ENCODE data around the gene ZNF420. TPM values are rescaled to one million over a fixed set of nuclear protein-coding genes. Genes with fewer than 3 reads are reported as not detected.

The ZNF420 gene
- total and polyA plus RNA-seq, 2 of the 8 experiments (the other 6 are each of a cell fraction or from before 2014, with no cell fraction given), result 1.7 to 8.8 TPM

DNA sequence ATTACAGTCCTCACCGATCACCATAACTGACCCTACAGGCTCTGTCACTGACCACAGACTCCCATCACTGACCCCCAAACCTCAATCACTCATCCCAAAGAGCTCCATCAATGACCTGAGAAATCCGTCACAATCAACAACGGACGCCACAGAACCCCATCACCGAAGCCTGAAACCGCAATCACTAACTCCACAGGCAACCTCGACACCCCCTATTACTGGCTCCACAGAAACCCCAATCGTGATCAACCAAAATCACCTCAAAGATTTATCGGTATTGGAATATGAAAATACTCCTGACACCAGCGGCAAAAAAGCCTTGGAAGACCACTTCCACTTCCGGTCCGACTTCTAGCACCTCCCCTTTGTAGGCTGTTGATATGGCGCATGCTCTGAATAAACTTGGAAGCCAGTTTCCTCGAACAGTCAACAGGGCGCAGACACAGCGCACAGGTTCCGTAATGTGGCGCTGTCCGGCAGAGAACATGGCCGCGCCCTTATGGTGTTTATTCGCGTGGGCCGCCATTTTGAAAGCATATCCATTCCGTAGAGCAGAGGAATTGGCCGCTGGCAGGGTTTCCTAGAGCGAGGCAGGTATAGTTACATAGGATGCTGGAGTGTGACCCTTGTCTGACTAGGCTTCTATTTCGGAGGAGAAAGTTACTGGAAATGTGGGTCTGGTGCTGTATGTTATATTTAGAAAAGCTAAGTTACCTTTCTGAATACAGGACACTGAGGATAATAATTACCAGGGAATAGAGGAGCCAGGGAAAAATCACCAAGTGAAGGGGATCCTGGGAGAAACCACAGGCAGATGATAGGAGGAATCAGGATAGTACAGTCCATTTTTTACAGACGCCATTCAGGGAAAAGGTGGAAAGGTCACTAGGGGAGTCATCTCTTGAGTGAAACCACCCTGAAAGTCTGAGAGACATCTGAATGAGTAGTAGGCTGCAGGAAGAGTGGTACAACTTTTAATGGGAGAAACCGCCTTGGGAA, 94.4 kb downstream of the ZNF420 start, which contains the start of gene ZNF585A (continued):
- TF ChIP-seq, protein P1, sequence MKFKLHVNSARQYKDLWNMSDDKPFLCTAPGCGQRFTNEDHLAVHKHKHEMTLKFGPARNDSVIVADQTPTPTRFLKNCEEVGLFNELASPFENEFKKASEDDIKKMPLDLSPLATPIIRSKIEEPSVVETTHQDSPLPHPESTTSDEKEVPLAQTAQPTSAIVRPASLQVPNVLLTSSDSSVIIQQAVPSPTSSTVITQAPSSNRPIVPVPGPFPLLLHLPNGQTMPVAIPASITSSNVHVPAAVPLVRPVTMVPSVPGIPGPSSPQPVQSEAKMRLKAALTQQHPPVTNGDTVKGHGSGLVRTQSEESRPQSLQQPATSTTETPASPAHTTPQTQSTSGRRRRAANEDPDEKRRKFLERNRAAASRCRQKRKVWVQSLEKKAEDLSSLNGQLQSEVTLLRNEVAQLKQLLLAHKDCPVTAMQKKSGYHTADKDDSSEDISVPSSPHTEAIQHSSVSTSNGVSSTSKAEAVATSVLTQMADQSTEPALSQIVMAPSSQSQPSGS (IDR thresholded peaks at IDR 0.05; ENCODE audit: low read length), result no peak
- no peak for TF ChIP-seq HDAC2 (IDR thresholded peaks at IDR 0.05; ENCODE audit: borderline replicate concordance in 1 of 2, low read depth in 2 of 2, low read length in 2 of 2)
- no peak for TF ChIP-seq CEBPB (IDR thresholded peaks at IDR 0.05; ENCODE audit: low read depth, low read length)
- TF ChIP-seq RXRA (IDR thresholded peaks at IDR 0.05; ENCODE audit: insufficient read depth, low read depth, low read length), result no peak
- TF ChIP-seq, protein P2, sequence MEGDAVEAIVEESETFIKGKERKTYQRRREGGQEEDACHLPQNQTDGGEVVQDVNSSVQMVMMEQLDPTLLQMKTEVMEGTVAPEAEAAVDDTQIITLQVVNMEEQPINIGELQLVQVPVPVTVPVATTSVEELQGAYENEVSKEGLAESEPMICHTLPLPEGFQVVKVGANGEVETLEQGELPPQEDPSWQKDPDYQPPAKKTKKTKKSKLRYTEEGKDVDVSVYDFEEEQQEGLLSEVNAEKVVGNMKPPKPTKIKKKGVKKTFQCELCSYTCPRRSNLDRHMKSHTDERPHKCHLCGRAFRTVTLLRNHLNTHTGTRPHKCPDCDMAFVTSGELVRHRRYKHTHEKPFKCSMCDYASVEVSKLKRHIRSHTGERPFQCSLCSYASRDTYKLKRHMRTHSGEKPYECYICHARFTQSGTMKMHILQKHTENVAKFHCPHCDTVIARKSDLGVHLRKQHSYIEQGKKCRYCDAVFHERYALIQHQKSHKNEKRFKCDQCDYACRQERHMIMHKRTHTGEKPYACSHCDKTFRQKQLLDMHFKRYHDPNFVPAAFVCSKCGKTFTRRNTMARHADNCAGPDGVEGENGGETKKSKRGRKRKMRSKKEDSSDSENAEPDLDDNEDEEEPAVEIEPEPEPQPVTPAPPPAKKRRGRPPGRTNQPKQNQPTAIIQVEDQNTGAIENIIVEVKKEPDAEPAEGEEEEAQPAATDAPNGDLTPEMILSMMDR (IDR thresholded peaks at IDR 0.05; ENCODE audit: control extremely low read depth in 1 of 3, insufficient read depth in 1 of 3, low read depth in 1 of 3, low read length in 3 of 3), result peak in 1 of 3 experiments; percentile 12; a peak in 2 of 4 replicates
- TF ChIP-seq, protein P3, sequence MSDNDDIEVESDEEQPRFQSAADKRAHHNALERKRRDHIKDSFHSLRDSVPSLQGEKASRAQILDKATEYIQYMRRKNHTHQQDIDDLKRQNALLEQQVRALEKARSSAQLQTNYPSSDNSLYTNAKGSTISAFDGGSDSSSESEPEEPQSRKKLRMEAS (IDR thresholded peaks at IDR 0.05), result no peak; the same call in 1 of the 2 replicates
- TF ChIP-seq RAD21 (IDR thresholded peaks at IDR 0.05 in 1 of 2, conservative IDR thresholded peaks at IDR 0.05 in 1 of 2; ENCODE audit: low read depth in 2 of 2, low read length in 2 of 2), result peak; percentile 0 to 12; a peak in 1 of 4 replicates
- TF ChIP-seq BRCA1 (IDR thresholded peaks at IDR 0.05; ENCODE audit: low read depth, low read length), result no peak
- peak; percentile 26 to 59 for TF ChIP-seq POLR2A (IDR thresholded peaks at IDR 0.05; ENCODE audit: control extremely low read depth in 1 of 2, low read depth in 2 of 2, low read length in 2 of 2)
- peak; percentile 80 for TF ChIP-seq KDM4A (IDR thresholded peaks at IDR 0.05; ENCODE audit: low read depth, low read length, severe bottlenecking)
- no peak for TF ChIP-seq POLR2AphosphoS5 (IDR thresholded peaks at IDR 0.05; ENCODE audit: low read depth, low read length)
- no peak for TF ChIP-seq SRF (IDR thresholded peaks at IDR 0.05; ENCODE audit: low read depth, low read length)
- peak; percentile 80 for TF ChIP-seq PHF8 (conservative IDR thresholded peaks at IDR 0.05; ENCODE audit: low read depth, low read length)

Measured in H1 (cell line).